Fibroblast of villous mesenchyme (primary cell): ENCODE measurements around the gene TASP1. TPM values are rescaled to one million over a fixed set of nuclear protein-coding genes. Genes with fewer than 3 reads are reported as not detected.
A peak's percentile ranks its signal among the peaks of the same experiment; 100 is the strongest.

ENCODE experiments used
- DNase-seq: peaks from one replicate; pipeline ENCODE4 v3.0.0-alpha.2; 2010; ENCODE audit warnings: low read depth
- H3K4me3 ChIP-seq: 2 replicates; pipeline ENCODE4 v1.5.1; 2011; ENCODE audit warnings: low read depth, mild to moderate bottlenecking, low read length
- total RNA-seq: library from RNA; depleted of rRNA; stranded (reverse); fragments of >200 nt; gene quantifications from 2 replicates; pipeline ENCODE4 v1.2.3, GENCODE V29; 2012
- TF ChIP-seq, protein P1 (sequence below): IDR thresholded peaks from 2 replicates; pipeline ENCODE4 v1.5.1; 2012; ENCODE audit warnings: low read depth, mild to moderate bottlenecking, low read length; ENCODE audit not compliant: insufficient read depth

Gene TASP1, protein sequence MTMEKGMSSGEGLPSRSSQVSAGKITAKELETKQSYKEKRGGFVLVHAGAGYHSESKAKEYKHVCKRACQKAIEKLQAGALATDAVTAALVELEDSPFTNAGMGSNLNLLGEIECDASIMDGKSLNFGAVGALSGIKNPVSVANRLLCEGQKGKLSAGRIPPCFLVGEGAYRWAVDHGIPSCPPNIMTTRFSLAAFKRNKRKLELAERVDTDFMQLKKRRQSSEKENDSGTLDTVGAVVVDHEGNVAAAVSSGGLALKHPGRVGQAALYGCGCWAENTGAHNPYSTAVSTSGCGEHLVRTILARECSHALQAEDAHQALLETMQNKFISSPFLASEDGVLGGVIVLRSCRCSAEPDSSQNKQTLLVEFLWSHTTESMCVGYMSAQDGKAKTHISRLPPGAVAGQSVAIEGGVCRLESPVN
- total RNA-seq, result 8.1 and 9.5 TPM in 2 replicates

DNA sequence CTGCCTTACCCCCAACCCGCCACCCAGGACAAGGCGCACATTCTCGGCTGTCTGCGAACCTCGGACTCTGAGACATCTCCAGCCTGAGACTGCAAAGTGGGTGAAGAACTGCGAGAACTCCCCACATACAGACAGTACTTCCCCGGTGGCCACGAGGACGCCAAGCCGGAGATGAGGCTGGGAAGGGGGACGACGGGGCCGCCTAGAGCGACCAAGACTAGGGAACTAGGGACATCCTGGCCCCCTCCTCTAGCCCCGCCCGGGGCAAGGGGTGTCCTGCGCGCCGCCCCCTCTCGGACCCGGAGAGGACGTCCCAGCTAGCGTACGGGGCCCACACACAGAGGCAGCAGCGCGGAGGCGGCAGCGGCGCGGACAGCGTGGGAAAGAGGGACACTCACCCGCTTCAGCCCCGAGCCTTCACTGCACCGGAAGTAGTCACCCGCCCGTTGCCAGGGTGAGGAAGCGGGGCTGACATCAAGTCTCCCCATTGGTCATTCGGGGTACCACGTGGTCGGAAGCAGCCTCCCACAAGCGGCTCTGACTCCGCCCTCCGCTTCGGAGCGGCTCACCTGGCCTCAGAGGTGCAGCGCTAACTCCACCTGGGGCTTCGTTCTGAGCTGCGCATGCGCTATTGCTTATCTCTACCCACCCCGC lies at the start of gene TASP1:
TSS of gene TASP1 (minus strand) at position 437 of the 654 bp plus-strand sequence. CDS start 8,854 bp downstream, outside the sequence.
- peak; percentile 95 for DNase-seq
- peak within 1 kb of the TSS; percentile 91 for H3K4me3 ChIP-seq
- TF ChIP-seq, protein P1, sequence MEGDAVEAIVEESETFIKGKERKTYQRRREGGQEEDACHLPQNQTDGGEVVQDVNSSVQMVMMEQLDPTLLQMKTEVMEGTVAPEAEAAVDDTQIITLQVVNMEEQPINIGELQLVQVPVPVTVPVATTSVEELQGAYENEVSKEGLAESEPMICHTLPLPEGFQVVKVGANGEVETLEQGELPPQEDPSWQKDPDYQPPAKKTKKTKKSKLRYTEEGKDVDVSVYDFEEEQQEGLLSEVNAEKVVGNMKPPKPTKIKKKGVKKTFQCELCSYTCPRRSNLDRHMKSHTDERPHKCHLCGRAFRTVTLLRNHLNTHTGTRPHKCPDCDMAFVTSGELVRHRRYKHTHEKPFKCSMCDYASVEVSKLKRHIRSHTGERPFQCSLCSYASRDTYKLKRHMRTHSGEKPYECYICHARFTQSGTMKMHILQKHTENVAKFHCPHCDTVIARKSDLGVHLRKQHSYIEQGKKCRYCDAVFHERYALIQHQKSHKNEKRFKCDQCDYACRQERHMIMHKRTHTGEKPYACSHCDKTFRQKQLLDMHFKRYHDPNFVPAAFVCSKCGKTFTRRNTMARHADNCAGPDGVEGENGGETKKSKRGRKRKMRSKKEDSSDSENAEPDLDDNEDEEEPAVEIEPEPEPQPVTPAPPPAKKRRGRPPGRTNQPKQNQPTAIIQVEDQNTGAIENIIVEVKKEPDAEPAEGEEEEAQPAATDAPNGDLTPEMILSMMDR, result no peak

DNA sequence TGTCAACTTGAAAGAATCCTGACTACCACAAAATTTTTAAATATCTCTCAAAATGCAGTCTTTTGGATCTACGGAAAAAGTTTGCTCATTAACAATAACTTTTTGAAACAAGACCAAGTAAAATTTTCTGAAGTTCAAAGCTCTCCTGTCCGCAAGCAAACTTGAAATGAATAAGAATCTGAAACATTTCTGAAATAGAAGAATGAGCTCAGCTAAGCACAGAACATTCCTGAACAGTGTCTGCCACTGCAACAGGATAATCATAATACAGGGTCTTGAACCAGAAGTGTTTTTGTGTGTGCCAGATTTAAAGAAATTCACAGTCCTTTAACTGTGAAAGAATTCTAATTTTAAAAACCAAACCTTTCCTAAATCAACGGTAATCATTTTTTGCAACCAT lies 49.1 kb upstream of the TASP1 start:
- H3K4me3 ChIP-seq, result no peak overlapping the region
- DNase-seq, result no peak
- TF ChIP-seq, protein P1, result no peak

DNA sequence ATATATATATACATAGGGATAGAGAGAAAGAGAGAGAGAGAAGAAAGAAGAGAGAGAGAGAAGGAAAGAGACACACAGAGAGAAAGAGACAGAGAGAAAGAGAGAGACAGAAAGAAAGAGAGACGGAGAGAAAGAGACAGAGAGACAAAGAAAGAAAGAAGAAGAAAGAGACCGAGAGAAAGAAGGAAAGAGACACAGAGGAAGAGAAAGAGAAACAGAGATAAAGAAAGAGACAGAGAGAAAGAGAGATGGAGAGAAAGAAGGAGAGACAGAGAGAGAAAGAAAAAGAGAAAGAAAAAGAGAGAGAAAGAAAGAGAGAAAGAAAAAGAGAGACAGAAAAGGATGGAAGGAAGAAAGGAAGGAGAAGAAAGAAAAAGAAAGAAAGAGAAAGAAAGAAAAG lies 46.9 kb upstream of the TASP1 start:
- TF ChIP-seq, protein P1, result no peak
- no peak for DNase-seq

DNA sequence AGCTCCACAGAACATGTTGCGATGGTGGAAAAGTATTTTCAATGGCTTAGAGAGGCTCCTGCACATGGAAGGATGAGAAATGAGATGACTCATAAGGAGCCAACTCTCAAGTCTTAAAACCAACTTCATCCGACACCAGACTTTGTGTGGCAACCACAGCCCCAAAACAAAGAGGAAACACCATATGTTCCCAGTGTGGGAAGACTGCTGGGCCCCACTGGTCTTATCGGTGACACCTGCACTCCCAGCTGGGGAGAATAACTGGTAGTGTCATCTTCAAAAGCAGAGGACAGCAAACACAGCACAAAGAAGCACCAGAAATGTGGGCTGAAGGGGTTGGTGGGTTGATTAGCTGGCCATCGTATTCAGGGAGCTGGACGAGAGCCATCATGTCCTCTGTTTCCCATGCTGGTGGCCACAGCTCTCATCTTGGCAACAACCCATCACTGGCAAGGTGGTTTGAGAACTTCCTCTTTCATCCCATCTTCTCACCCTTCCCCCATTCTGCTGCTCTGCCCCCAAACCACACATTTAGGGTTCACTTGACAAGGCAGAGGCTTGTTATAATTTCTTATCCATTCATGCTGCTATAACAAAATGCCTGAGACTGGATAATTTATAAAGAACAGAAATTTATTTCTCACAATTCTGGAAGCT lies 46.0 kb upstream of the TASP1 start:
- no peak for DNase-seq
- TF ChIP-seq, protein P1, result no peak
- no peak overlapping the region for H3K4me3 ChIP-seq

More for the DNA sequence above, 46.9 kb upstream of the TASP1 start:
- H3K4me3 ChIP-seq, result no peak overlapping the region

DNA sequence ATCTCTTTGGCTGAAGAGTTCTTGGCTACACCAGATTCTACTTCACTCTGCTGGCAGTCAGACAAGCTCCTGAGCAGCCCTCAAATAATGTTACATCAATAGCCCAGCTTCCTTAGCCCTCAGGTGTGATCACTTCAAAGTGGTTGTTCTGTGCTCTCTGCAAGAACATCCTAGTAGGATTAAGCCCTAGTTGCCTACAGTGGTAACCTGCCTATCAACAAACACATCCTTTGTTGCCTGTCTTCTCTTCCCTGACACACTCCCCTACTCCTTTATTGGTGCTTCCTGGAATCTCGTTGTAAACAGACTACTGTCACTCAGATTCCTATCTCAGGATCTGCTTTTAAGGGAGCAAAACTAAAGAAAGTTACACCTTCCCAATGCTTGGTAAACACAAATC lies 45.1 kb upstream of the TASP1 start:
- no peak for DNase-seq
- no peak overlapping the region for H3K4me3 ChIP-seq
- TF ChIP-seq, protein P1, result no peak

DNA sequence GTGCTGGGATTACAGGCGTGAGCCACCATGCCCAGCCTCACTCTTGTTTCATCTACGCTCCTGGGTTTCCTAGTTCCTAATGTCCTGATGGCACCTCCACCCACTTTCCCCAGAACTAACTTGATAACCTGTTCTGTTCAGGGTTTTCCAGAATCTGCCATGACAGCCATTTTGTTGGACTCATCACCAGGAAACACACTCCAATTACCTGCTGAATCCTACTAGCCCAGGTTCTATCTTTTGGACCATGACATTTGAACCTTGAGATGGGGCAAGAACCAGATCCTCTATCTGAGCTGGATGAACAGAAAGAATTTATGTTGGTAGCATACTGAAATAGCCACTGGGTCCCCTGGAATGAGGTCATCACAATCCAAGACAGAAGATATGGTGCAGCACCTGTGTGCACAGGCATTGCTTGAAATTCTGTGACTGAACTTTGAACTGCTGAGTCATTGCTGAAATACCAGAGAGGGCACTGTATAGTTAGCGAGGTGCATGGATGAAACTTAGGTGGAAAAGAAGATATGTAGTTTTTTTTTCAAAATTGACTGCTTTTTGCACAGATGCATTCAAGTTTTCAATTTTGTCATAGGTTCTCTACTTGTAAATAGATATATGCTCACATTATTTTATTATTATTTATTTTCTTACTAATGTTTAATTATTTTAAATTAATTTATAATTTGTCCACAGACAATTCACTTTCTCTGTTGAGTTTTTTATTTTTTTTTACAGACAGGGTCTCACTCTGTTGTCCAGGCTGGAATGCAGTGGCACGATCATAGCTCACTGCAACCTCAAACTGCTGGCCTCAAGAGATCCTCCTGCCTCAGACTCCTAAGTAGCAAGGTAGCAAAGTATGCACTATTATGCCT lies 42.8 kb upstream of the TASP1 start:
- TF ChIP-seq, protein P1, result no peak
- H3K4me3 ChIP-seq, result no peak overlapping the region
- no peak for DNase-seq
